ENCODE data around the gene ASAP3. TPM values are rescaled to one million over a fixed set of nuclear protein-coding genes. Genes with fewer than 3 reads are reported as not detected.
"Not testable (repeated sequence)": the region's sequence is repeated elsewhere in the genome, so short reads cannot be mapped to it uniquely, and the experiment has no call there.

The ASAP3 gene
- total RNA-seq, 1 experiment from 2014 or later = 19.5 TPM

- DNase-seq (ENCODE audit: low read depth in 1 of 2, low spot score in 2 of 2) = no peak
- H3K27me3 ChIP-seq (replicated peaks) = no peaks in the 10 kb centered on the region
- H3K27ac ChIP-seq = no peak overlapping the region
- H3K9me3 ChIP-seq (replicated peaks) = no peaks in the 10 kb centered on the region
- H3K4me3 ChIP-seq = no peak overlapping the region
- peaks cover 39% of the 10 kb centered on the region for H3K4me1 ChIP-seq (replicated peaks)
- peaks cover 19% of the 10 kb centered on the region for H3K36me3 ChIP-seq
Observed at GRCh38 chr1:23525558-23526250, 41.7 kb upstream of the ASAP3 start.

- no peak overlapping the region for H3K4me3 ChIP-seq
- no peaks in the 10 kb centered on the region for H3K27me3 ChIP-seq (replicated peaks)
- H3K36me3 ChIP-seq = peaks cover 18% of the 10 kb centered on the region
- H3K4me1 ChIP-seq (replicated peaks) = peaks cover 35% of the 10 kb centered on the region
- no peak overlapping the region for H3K27ac ChIP-seq
- H3K9me3 ChIP-seq (replicated peaks) = no peaks in the 10 kb centered on the region
- no peak for DNase-seq (ENCODE audit: low read depth in 1 of 2, low spot score in 2 of 2)
Observed at GRCh38 chr1:23524716-23525401, 40.9 kb upstream of the ASAP3 start.

- peaks cover 28% of the 10 kb centered on the region for H3K4me1 ChIP-seq (replicated peaks)
- no peak for DNase-seq (ENCODE audit: low read depth in 1 of 2, low spot score in 2 of 2)
- no peak overlapping the region for H3K4me3 ChIP-seq
- H3K36me3 ChIP-seq = peaks cover 25% of the 10 kb centered on the region
- H3K27me3 ChIP-seq (replicated peaks) = no peaks in the 10 kb centered on the region
- no peak overlapping the region for H3K27ac ChIP-seq
- H3K9me3 ChIP-seq (replicated peaks) = no peaks in the 10 kb centered on the region
Observed at GRCh38 chr1:23524163-23524562, 40.2 kb upstream of the ASAP3 start.

DNA sequence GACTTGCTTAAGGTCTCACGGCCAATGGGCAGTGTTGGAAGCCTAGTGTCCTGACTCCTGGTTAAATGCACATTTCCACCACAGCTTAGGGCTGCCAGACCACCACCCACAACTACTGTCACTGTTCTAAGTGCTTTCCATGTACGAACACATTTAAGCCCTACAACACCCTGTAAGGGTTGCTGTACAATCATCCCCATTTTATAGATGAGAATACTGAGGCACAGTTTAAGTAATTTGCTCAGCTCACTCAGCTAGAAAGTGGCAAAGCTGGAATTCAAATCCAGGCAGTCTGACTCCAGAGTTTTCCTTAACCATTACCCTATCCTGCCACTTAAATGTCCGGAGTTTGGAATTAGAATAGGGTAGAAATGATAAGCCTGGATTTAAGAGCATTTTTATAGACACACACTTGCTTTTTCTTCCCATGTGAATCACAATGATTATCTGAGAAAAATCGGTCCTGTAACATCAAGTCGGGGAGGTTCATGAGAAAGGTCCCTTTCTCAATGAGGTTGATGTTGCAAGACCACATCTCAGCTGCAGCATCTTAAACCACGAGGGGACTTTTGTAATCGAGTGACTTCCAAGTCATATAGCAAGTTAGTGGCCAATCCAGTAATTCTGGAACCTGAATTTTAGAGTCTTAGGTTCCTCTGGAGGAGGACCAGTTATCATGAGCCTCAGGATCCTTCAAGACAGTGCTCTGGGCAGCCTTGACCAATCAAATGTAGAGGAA, 38.4 kb upstream of the ASAP3 start:
- Histone ChIP-seq H3K27ac (no peak overlapping the region), H3K4me1 (replicated peaks) (peaks cover 11% of the 10 kb centered on the region), H3K27me3 (replicated peaks) (no peaks in the 10 kb centered on the region), H3K36me3 (peaks cover 35% of the 10 kb centered on the region), H3K4me3 (no peak overlapping the region), H3K9me3 (replicated peaks) (no peaks in the 10 kb centered on the region)
- DNase-seq (ENCODE audit: low read depth in 1 of 2, low spot score in 2 of 2) = no peak

- Histone ChIP-seq H3K9me3 (replicated peaks) (no peaks in the 10 kb centered on the region), H3K4me1 (replicated peaks) (peaks cover 10% of the 10 kb centered on the region), H3K4me3 (no peak overlapping the region), H3K27me3 (replicated peaks) (no peaks in the 10 kb centered on the region), H3K27ac (no peak overlapping the region), H3K36me3 (peaks cover 35% of the 10 kb centered on the region)
- no peak for DNase-seq (ENCODE audit: low read depth in 1 of 2, low spot score in 2 of 2)
Observed at GRCh38 chr1:23521588-23521987, 37.6 kb upstream of the ASAP3 start.

- Histone ChIP-seq H3K9me3 (replicated peaks) (no peaks in the 10 kb centered on the region), H3K36me3 (peaks cover 57% of the 10 kb centered on the region), H3K4me1 (replicated peaks) (peaks cover 10% of the 10 kb centered on the region), H3K4me3 (no peak overlapping the region), H3K27me3 (replicated peaks) (no peaks in the 10 kb centered on the region), H3K27ac (no peak overlapping the region)
- DNase-seq (ENCODE audit: low read depth in 1 of 2, low spot score in 2 of 2) = no peak
Observed at GRCh38 chr1:23517581-23517980, 33.6 kb upstream of the ASAP3 start.

- Histone ChIP-seq H3K36me3 (peaks cover 40% of the 10 kb centered on the region), H3K9me3 (replicated peaks) (no peaks in the 10 kb centered on the region), H3K4me1 (replicated peaks) (peaks cover 6% of the 10 kb centered on the region), H3K27ac (no peak overlapping the region), H3K27me3 (replicated peaks) (no peaks in the 10 kb centered on the region), H3K4me3 (no peak overlapping the region)
- DNase-seq (ENCODE audit: low read depth in 1 of 2, low spot score in 2 of 2) = no peak
Observed at GRCh38 chr1:23515905-23516304, 31.9 kb upstream of the ASAP3 start.

DNA sequence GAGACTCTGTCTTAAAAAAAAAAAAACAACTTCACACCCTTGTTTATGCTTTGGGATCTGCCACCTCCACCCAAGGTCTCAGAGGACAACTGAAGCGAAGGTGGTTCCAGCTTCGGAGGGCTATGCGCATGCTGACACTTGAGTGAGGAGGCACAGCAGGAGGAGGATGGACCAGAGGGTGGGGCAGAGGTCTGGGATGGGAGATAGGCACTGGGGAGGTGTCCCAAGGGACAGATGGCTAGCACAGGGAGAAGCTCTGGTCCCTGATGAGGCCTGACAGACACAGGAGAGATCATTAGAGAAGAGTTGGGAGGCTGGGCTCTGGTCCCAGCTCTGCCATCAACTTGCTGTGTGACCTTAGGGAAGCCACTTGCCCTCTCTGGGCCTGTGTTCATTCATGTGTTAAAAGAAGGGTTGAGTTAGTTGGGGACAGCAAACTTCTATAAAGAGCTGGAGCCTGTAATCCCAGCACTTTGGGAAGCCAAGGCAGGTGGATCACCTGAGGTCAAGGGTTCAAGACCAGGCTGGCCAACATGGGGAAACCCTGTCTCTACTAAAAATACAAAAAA, 30.2 kb upstream of the ASAP3 start:
- H3K27ac ChIP-seq = no peak overlapping the region
- H3K27me3 ChIP-seq (replicated peaks) = no peaks in the 10 kb centered on the region
- no peak for DNase-seq (ENCODE audit: low read depth in 1 of 2, low spot score in 2 of 2)
- no peaks in the 10 kb centered on the region for H3K9me3 ChIP-seq (replicated peaks)
- no peaks in the 10 kb centered on the region for H3K4me1 ChIP-seq (replicated peaks)
- peaks cover 42% of the 10 kb centered on the region for H3K36me3 ChIP-seq
- no peak overlapping the region for H3K4me3 ChIP-seq

DNA sequence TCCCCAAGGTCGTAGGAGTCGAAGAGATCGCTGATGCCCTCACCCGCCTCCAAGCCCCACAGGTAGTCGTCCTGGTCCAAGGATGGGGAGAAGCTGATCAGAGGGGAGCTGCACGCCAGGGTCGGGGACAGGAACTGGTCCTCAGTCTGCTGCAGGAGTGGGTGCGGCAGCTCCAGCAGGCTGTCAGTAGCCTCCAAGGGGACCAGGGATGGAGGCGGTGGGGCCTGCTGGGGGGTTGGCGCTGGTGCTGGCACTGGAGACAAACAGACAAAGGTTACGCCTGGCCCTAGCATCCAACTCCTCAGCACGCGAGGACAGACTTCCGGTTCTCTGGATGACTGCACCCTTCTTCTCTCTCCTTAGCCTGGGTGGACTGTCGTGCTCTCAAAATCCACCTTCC, 25.9 kb upstream of the ASAP3 start:
- H3K27me3 ChIP-seq (replicated peaks) = no peaks in the 10 kb centered on the region
- H3K4me1 ChIP-seq (replicated peaks) = no peaks in the 10 kb centered on the region
- no peak overlapping the region for H3K27ac ChIP-seq
- H3K9me3 ChIP-seq (replicated peaks) = no peaks in the 10 kb centered on the region
- DNase-seq (ENCODE audit: low read depth in 1 of 2, low spot score in 2 of 2) = no peak
- peaks cover 28% of the 10 kb centered on the region for H3K36me3 ChIP-seq
- no peak overlapping the region for H3K4me3 ChIP-seq

DNA sequence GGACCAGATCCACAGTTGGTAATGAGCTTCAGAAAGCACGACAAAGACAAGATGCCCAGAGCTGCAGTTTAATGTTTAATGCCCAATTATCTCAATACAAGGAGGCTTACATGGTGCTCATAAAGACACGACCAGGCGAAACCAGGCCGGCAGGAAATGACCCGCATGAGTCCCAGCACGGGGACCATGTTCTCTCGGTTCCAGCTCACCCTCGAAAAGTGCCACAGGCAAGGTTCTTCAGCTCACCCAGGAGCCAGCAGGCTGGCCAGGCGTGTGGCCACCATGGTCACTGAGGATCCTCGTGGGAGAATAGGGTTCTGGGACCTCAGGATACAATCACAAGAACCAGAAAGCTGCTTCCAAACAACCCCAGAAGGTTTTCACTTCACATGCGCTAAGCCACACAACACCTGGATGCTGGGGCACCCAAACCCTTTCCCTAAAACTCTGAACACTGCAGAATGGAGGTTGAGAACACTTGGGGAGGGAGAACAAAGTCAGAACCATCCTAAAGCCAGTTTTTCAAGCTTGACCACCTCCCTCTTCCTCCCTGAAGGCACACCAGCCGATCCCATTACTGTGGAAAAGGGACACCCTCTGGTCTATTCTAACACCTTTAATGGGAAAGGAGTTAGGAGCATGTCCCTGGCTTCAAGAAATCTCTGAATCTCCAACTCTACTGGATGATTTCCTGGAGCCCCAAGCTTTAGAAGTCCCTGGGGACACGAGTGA, 22.6 kb upstream of the ASAP3 start:
- Histone ChIP-seq H3K4me3 (no peak overlapping the region), H3K9me3 (replicated peaks) (no peaks in the 10 kb centered on the region), H3K4me1 (replicated peaks) (no peaks in the 10 kb centered on the region), H3K27me3 (replicated peaks) (no peaks in the 10 kb centered on the region), H3K36me3 (peaks cover 14% of the 10 kb centered on the region), H3K27ac (no peak overlapping the region)
- no peak for DNase-seq (ENCODE audit: low read depth in 1 of 2, low spot score in 2 of 2)

GRCh38 chr1:23505851-23506250, 21.9 kb upstream of the ASAP3 start:
- Histone ChIP-seq H3K27ac (no peak overlapping the region), H3K36me3 (peaks cover 14% of the 10 kb centered on the region), H3K27me3 (replicated peaks) (no peaks in the 10 kb centered on the region), H3K4me3 (no peak overlapping the region), H3K4me1 (replicated peaks) (no peaks in the 10 kb centered on the region), H3K9me3 (replicated peaks) (no peaks in the 10 kb centered on the region)
- no peak for DNase-seq (ENCODE audit: low read depth in 1 of 2, low spot score in 2 of 2)

DNA sequence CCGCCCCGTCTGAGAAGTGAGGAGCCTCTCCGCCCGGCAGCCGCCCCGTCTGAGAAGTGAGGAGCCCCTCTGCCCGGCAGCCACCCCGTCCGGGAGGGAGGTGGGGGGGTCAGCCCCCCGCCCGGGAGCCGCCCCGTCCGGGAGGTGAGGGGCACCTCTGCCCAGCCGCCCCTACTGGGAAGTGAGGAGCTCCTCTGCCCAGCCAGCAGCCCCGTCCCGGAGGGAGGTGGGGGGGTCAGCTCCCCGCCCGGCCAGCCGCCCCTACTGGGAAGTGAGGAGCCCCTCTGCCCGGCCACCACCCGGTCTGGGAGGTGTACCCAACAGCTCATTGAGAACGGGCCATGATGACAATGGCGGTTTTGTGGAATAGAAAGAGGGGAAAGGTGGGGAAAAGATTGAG, 20.2 kb upstream of the ASAP3 start:
- not testable (repeated sequence) for H3K9me3 ChIP-seq (replicated peaks); H3K27ac ChIP-seq; DNase-seq (ENCODE audit: low read depth in 1 of 2, low spot score in 2 of 2); H3K4me3 ChIP-seq; H3K4me1 ChIP-seq (replicated peaks); H3K36me3 ChIP-seq; H3K27me3 ChIP-seq (replicated peaks)

GRCh38 chr1:23502951-23503350, 19.0 kb upstream of the ASAP3 start:
- H3K4me1 ChIP-seq (replicated peaks) = no peaks in the 10 kb centered on the region
- H3K4me3 ChIP-seq = no peak overlapping the region
- H3K27ac ChIP-seq = no peak overlapping the region
- no peaks in the 10 kb centered on the region for H3K36me3 ChIP-seq
- no peak for DNase-seq (ENCODE audit: low read depth in 1 of 2, low spot score in 2 of 2)
- no peaks in the 10 kb centered on the region for H3K27me3 ChIP-seq (replicated peaks)
- H3K9me3 ChIP-seq (replicated peaks) = no peaks in the 10 kb centered on the region
